ENCODE measurements around the gene FBXW4.

FBXW4 gene, protein sequence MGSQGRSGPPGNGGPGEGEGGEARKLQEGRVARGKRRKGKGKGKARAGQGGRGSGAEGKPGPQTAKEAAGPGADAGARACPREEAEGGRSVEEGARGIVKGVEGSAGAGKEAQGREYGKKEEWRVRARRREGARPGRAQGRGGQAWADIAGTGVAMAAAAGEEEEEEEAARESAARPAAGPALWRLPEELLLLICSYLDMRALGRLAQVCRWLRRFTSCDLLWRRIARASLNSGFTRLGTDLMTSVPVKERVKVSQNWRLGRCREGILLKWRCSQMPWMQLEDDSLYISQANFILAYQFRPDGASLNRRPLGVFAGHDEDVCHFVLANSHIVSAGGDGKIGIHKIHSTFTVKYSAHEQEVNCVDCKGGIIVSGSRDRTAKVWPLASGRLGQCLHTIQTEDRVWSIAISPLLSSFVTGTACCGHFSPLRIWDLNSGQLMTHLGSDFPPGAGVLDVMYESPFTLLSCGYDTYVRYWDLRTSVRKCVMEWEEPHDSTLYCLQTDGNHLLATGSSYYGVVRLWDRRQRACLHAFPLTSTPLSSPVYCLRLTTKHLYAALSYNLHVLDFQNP

GRCh38 chr10:101694674-101695403, at the start of gene FBXW4:
FBXW4 (minus strand) TSS chr10:101695170; CDS start chr10:101695105, 65 bp downstream.
- no peak for DNase-seq

GRCh38 chr10:101744267-101744666, 49.3 kb upstream of the FBXW4 start:
- DNase-seq, result no peak

DNA sequence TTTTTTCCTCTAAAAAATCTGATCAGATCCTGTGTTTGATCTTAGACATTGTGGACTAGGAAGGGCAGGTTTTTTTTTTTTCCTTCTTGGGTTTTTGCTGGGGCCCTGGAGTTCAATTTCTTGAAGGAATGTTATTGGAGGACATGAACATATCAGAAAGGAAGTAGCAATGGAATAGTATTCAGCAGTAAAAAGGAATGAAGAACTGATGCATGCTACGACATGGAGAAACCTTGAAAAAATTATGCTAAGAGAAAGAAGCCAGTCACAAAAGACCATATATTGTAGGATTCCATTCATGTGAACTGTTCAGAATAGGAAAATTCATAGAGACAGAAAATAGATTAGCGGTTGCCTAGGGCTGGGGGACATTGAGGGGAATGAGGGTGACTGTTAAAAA, 47.0 kb upstream of the FBXW4 start:
- DNase-seq, result no peak

- no peak for DNase-seq
These were observed 41.7 kb upstream of the FBXW4 start for GRCh38 chr10:101736666-101737065.

DNA sequence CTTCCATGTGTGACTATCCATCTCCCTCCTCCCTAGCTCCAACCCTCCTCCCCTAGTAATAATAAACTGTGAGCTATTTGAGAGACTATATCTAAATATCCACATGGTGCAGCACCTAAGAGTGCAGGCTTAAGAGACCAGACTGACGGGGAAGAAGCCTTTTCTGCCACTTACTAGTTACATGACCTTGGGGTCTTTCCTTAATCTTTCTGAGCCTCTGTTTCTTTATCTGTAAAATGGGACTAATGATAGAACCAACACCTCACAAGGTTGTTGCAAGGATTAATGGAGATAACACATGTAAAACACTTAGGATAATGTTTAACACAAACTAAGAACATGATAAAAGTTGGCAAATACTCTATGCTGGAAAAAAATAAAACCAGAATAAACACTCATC, 37.1 kb upstream of the FBXW4 start:
- DNase-seq, result no peak

DNA sequence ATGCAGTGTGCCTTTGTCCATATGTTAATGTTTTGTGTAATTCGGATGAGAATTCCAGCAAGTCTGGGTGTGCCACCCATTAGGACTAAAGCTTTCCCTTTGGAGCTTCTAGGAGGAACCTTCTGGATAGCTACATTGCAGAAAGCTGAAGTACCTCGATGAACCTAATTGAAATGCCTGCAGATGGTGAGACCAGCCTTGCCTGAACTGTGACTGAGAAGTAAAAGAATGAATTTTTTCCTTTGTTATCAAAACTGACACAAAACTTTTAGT, 31.1 kb upstream of the FBXW4 start:
- no peak for DNase-seq

GRCh38 chr10:101725296-101726114, 30.5 kb upstream of the FBXW4 start:
- no peak for DNase-seq

DNA sequence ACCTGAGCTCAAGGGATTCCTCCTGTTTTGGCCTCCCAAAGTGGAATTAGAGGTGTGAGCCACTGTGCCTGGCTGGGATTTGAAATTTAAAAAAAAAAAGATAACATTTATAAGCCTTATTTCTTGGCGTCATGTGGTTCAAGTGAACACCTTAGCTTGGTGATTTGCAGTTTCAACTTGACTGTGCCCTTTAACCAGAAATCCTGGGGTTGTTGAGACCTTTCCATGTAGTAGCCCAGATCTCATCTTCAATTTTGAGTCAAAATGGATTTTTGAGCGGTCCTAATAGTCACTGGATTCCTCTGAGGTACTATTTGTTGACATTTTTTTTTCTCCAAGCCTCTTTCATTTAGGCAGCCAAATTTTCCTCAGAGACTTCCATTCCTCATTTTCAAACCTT, 29.5 kb upstream of the FBXW4 start:
- DNase-seq, result no peak

DNA sequence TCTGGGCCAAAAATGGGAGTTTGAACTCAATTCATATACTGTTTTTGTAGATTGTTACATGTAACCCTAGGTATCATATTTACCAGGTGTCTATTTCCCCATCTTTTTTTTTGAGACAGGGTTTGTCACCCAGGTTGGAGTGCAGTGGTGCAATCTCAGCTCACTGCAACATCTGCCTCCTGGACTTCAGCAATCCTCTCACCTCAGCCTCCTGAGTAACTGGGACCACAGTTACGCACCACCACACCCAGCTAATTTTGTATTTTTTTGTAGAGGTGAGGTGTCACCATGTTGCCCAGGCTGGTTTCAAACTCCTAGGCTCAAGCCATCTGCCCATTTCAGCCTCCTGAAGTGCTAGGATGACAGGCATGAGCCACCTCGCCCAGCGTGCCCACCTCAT, 28.2 kb upstream of the FBXW4 start:
- DNase-seq, result no peak

DNA sequence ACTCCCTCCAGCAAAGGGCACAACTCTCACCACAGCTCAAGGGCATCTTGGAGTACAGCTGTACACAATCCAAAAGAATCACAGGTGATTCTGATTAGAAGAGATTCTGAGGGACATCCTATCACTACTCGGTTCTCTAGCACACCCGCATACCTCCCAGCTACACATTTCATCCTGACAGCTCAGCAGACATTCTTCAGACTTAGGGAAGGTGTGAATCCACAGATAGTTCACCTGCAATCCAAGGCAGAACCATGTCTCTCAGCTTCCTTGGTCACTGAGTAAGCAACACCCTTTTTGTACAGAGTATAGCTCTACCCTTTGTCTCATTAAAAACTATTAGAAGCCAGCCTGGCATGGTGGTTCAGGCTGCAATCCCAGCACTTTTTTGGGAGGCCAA, 26.8 kb upstream of the FBXW4 start:
- DNase-seq, result no peak

DNA sequence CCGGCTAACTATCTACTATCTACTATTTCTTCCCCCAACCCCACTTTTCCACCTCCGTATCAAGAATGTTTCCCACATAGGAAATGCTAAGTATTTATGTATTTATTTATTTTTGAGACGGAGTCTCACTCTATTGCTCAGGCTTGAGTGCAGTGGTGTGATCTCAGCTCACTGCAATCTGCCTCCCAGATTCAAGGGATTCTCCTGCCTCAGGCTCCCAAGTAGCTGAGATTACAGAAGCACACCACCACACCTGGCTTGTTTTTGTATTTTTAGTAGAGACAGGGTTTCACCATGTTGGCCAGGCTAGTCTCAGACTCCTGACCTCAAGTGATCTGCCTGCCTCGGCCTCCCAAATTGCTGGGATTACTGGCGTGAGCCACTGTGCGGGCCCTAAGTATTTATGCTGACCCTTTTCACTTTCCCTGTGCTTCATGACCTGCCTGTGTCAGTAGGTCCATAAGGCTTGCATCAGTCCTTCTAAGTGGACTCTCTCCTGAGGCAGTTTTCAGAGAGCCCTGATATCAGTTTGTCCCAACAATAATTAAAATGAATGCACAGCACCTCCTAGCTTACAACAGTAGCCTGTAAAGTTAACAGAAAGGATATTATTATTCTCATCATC, 25.7 kb upstream of the FBXW4 start:
- no peak for DNase-seq

GRCh38 chr10:101718690-101719275, 23.8 kb upstream of the FBXW4 start:
- no peak for DNase-seq

GRCh38 chr10:101716891-101717659, 22.1 kb upstream of the FBXW4 start:
- DNase-seq, result no peak

DNA sequence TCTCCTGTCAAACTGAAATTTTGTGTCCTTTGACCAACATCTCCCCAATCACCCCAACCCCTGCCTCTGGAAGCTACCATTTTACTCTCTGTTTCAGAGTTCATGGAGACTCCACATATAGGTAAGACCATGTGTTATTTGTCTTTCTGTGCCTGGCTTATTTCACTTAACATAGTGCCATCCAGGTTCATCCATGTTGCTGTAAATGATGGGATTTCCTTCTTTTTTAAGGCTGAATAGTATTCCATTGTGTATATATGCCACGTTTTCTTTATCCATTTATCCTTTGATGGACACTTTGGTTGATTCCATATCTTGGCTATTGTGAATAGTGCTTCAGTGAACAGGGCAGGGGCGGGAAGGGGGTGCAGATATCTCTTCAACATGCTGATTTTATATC, 18.0 kb upstream of the FBXW4 start:
- DNase-seq, result no peak

- DNase-seq, result no peak
These were observed 15.8 kb upstream of the FBXW4 start for GRCh38 chr10:101710793-101711192.

GRCh38 chr10:101710059-101710695, 15.2 kb upstream of the FBXW4 start:
- no peak for DNase-seq

- DNase-seq, result no peak
These were observed 14.5 kb upstream of the FBXW4 start for GRCh38 chr10:101709359-101710058.

- no peak for DNase-seq
These were observed 13.9 kb upstream of the FBXW4 start for GRCh38 chr10:101708870-101709269.

- no peak for DNase-seq
These were observed 13.1 kb upstream of the FBXW4 start for GRCh38 chr10:101708073-101708472.

GRCh38 chr10:101704331-101704730, 9.4 kb upstream of the FBXW4 start:
- no peak for DNase-seq

DNA sequence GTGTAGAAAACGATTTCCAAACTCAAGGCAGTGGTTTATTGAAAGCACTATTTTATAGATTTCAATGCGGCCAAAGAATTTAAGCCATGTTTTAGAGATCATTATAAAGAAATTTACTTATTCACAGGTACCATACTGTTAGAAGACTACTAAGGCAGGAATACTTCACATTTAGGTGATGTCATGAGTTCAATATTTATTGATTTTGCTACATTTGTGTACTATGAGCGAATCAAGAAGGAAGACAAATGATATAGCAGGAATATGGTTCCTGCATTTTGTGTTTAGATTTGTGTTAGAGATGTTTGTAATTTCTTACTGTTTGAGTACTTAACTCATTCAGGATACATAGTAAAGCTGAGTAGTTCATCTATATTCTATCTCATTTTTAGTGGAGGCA, 1.7 kb upstream of the FBXW4 start:
- DNase-seq, result no peak
